C4-2B (cell line): ENCODE measurements around the gene DMAP1.

ENCODE experiments used
- CTCF ChIP-seq: fragments of 450-650 bp; conservative IDR thresholded peaks from 2 replicates; pipeline ENCODE4 v1.5.1; 2017; ENCODE audit warnings: mild to moderate bottlenecking
- ZFX ChIP-seq: fragments of 450-650 bp; IDR thresholded peaks from 2 replicates; pipeline ENCODE4 v1.6.1; 2017

GRCh38 chr1:44262816-44263567 lies 49.7 kb downstream of the DMAP1 start:
- TF ChIP-seq CTCF (no peak), ZFX (no peak)
